K562 (cell line): Measurements from ENCODE around the gene TKT. TPM values are rescaled to one million over a fixed set of nuclear protein-coding genes. Genes with fewer than 3 reads are reported as not detected.

Source experiments
- EGR1 ChIP-seq: fragments of 450-650 bp; conservative IDR thresholded peaks from 2 replicates; pipeline ENCODE4 v1.6.1; 2017; ENCODE audit warnings: mild to moderate bottlenecking
- FOXA3 ChIP-seq, 2 experiments: fragments of 450-650 bp in 1 of 2; sonication (generic) in 1 of 2; formaldehyde crosslinking; IDR thresholded peaks in 1 of 2; conservative IDR thresholded peaks in 1 of 2; 2 replicates each; pipeline versions ENCODE4 v1.4.0 to v1.8.0; 2020 to 2022; ENCODE audit warnings: mild to moderate bottlenecking in 2 of 2, missing genetic modification reagents in 1 of 2
- FOXJ2 ChIP-seq: fragments of 200-800 bp; sonication (Bioruptor generic); IDR thresholded peaks from 2 replicates; pipeline ENCODE4 v1.6.1; 2016; ENCODE audit warnings: missing genetic modification characterization, missing compliant biosample characterization
- HNRNPK ChIP-seq: fragments of 200-400 bp; formaldehyde crosslinking; IDR thresholded peaks from one replicate; pipeline ENCODE4 v1.6.1; 2018; ENCODE audit warnings: mild to moderate bottlenecking, low read depth, low read length; ENCODE audit not compliant: poor library complexity, severe bottlenecking
- MTF1 ChIP-seq: fragments of 250-450 bp; sonication (Bioruptor Pico); IDR thresholded peaks from 2 replicates; pipeline ENCODE4 v1.9.0; 2021; ENCODE audit warnings: moderate library complexity, mild to moderate bottlenecking, inconsistent platforms, borderline replicate concordance
- PTTG1 ChIP-seq: fragments of 450-650 bp; IDR thresholded peaks from 2 replicates; pipeline ENCODE4 v1.6.1; 2016; ENCODE audit warnings: low read depth, mild to moderate bottlenecking, missing genetic modification characterization, missing compliant biosample characterization
- SUPT5H ChIP-seq: fragments of 450-650 bp; IDR thresholded peaks from 2 replicates; pipeline ENCODE4 v1.6.1; 2016
- TRIM24 ChIP-seq, 2 experiments: fragments of 450-650 bp; IDR thresholded peaks; 2 replicates each; pipeline ENCODE4 v1.6.1; 2016
- polyA plus RNA-seq, 8 experiments: library from polyadenylated mRNA; depleted of rRNA in 4 of 8; stranded (reverse) in 5 of 8; unstranded in 3 of 8; fragments of >200 nt; fragmentation: Nextera tagmentation in 2 of 8; fragmentation: Illumina TruSeq in 1 of 8; extraction: Ambion mirVana in 2 of 8; extraction: Trizol in 1 of 8; gene quantifications; 2 replicates each; pipeline versions ENCODE4 v1.2.1 to v1.2.3, GENCODE V29; 2011 to 2014; ENCODE audit warnings: inconsistent platforms in 1 of 8, missing spikeins in 1 of 8
- total RNA-seq, 7 experiments: library from RNA; depleted of rRNA in 6 of 7; stranded (reverse); fragments of >200 nt in 6 of 7; fragmentation: Illumina TruSeq in 2 of 7; extraction: Trizol in 2 of 7; gene quantifications; 2 replicates each; pipeline versions ENCODE4 v1.2.1 to v1.2.3, GENCODE V29; 2011 to 2021; ENCODE audit warnings: low replicate concordance in 1 of 7
- TF ChIP-seq, protein P1 (sequence below): fragments of 200-600 bp; sonication (generic); IDR thresholded peaks from one replicate; pipeline ENCODE4 v1.6.1; 2012; ENCODE audit warnings: mild to moderate bottlenecking, low read depth, low read length, inconsistent platforms
- TF ChIP-seq, protein P2 (sequence below): sonication (generic); formaldehyde crosslinking; IDR thresholded peaks from 2 replicates; pipeline ENCODE4 v1.4.0; 2020; ENCODE audit warnings: mild to moderate bottlenecking, missing genetic modification reagents
- TF ChIP-seq, protein P3 (sequence below): sonication (generic); formaldehyde crosslinking; IDR thresholded peaks from 2 replicates; pipeline ENCODE4 v1.8.0; 2022; ENCODE audit warnings: mild to moderate bottlenecking, missing genetic modification reagents, borderline replicate concordance

TKT gene
- total and polyA plus RNA-seq, 9 of the 15 experiments (the other 6 are each of a cell fraction or from before 2014, with no cell fraction given): 58.1 to 401 (median 187) TPM

- TF ChIP-seq, protein P1, sequence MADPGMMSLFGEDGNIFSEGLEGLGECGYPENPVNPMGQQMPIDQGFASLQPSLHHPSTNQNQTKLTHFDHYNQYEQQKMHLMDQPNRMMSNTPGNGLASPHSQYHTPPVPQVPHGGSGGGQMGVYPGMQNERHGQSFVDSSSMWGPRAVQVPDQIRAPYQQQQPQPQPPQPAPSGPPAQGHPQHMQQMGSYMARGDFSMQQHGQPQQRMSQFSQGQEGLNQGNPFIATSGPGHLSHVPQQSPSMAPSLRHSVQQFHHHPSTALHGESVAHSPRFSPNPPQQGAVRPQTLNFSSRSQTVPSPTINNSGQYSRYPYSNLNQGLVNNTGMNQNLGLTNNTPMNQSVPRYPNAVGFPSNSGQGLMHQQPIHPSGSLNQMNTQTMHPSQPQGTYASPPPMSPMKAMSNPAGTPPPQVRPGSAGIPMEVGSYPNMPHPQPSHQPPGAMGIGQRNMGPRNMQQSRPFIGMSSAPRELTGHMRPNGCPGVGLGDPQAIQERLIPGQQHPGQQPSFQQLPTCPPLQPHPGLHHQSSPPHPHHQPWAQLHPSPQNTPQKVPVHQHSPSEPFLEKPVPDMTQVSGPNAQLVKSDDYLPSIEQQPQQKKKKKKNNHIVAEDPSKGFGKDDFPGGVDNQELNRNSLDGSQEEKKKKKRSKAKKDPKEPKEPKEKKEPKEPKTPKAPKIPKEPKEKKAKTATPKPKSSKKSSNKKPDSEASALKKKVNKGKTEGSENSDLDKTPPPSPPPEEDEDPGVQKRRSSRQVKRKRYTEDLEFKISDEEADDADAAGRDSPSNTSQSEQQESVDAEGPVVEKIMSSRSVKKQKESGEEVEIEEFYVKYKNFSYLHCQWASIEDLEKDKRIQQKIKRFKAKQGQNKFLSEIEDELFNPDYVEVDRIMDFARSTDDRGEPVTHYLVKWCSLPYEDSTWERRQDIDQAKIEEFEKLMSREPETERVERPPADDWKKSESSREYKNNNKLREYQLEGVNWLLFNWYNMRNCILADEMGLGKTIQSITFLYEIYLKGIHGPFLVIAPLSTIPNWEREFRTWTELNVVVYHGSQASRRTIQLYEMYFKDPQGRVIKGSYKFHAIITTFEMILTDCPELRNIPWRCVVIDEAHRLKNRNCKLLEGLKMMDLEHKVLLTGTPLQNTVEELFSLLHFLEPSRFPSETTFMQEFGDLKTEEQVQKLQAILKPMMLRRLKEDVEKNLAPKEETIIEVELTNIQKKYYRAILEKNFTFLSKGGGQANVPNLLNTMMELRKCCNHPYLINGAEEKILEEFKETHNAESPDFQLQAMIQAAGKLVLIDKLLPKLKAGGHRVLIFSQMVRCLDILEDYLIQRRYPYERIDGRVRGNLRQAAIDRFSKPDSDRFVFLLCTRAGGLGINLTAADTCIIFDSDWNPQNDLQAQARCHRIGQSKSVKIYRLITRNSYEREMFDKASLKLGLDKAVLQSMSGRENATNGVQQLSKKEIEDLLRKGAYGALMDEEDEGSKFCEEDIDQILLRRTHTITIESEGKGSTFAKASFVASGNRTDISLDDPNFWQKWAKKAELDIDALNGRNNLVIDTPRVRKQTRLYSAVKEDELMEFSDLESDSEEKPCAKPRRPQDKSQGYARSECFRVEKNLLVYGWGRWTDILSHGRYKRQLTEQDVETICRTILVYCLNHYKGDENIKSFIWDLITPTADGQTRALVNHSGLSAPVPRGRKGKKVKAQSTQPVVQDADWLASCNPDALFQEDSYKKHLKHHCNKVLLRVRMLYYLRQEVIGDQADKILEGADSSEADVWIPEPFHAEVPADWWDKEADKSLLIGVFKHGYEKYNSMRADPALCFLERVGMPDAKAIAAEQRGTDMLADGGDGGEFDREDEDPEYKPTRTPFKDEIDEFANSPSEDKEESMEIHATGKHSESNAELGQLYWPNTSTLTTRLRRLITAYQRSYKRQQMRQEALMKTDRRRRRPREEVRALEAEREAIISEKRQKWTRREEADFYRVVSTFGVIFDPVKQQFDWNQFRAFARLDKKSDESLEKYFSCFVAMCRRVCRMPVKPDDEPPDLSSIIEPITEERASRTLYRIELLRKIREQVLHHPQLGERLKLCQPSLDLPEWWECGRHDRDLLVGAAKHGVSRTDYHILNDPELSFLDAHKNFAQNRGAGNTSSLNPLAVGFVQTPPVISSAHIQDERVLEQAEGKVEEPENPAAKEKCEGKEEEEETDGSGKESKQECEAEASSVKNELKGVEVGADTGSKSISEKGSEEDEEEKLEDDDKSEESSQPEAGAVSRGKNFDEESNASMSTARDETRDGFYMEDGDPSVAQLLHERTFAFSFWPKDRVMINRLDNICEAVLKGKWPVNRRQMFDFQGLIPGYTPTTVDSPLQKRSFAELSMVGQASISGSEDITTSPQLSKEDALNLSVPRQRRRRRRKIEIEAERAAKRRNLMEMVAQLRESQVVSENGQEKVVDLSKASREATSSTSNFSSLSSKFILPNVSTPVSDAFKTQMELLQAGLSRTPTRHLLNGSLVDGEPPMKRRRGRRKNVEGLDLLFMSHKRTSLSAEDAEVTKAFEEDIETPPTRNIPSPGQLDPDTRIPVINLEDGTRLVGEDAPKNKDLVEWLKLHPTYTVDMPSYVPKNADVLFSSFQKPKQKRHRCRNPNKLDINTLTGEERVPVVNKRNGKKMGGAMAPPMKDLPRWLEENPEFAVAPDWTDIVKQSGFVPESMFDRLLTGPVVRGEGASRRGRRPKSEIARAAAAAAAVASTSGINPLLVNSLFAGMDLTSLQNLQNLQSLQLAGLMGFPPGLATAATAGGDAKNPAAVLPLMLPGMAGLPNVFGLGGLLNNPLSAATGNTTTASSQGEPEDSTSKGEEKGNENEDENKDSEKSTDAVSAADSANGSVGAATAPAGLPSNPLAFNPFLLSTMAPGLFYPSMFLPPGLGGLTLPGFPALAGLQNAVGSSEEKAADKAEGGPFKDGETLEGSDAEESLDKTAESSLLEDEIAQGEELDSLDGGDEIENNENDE: no peak
- TF ChIP-seq FOXJ2 (tag) (no peak), FOXA3 (CRISPR knock-in tag; conservative IDR thresholded peaks at IDR 0.05 in 1 of 2, IDR thresholded peaks at IDR 0.05 in 1 of 2) (no peak), SUPT5H (no peak), PTTG1 (tag) (no peak), TRIM24 (IDR thresholded peaks at IDR 0.05) (no peak), EGR1 (peak; percentile 70), MTF1 (no peak), HNRNPK (no peak)
- TF ChIP-seq, protein P2, sequence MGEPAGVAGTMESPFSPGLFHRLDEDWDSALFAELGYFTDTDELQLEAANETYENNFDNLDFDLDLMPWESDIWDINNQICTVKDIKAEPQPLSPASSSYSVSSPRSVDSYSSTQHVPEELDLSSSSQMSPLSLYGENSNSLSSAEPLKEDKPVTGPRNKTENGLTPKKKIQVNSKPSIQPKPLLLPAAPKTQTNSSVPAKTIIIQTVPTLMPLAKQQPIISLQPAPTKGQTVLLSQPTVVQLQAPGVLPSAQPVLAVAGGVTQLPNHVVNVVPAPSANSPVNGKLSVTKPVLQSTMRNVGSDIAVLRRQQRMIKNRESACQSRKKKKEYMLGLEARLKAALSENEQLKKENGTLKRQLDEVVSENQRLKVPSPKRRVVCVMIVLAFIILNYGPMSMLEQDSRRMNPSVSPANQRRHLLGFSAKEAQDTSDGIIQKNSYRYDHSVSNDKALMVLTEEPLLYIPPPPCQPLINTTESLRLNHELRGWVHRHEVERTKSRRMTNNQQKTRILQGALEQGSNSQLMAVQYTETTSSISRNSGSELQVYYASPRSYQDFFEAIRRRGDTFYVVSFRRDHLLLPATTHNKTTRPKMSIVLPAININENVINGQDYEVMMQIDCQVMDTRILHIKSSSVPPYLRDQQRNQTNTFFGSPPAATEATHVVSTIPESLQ (CRISPR knock-in tag): no peak
- TF ChIP-seq, protein P3, sequence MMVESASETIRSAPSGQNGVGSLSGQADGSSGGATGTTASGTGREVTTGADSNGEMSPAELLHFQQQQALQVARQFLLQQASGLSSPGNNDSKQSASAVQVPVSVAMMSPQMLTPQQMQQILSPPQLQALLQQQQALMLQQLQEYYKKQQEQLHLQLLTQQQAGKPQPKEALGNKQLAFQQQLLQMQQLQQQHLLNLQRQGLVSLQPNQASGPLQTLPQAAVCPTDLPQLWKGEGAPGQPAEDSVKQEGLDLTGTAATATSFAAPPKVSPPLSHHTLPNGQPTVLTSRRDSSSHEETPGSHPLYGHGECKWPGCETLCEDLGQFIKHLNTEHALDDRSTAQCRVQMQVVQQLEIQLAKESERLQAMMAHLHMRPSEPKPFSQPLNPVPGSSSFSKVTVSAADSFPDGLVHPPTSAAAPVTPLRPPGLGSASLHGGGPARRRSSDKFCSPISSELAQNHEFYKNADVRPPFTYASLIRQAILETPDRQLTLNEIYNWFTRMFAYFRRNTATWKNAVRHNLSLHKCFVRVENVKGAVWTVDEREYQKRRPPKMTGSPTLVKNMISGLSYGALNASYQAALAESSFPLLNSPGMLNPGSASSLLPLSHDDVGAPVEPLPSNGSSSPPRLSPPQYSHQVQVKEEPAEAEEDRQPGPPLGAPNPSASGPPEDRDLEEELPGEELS (CRISPR knock-in tag): no peak
These were observed 59.0 kb downstream of the TKT start (continued) for GRCh38 chr3:53196575-53197407.
